ENCODE results near the gene SLFN12L.

DNA sequence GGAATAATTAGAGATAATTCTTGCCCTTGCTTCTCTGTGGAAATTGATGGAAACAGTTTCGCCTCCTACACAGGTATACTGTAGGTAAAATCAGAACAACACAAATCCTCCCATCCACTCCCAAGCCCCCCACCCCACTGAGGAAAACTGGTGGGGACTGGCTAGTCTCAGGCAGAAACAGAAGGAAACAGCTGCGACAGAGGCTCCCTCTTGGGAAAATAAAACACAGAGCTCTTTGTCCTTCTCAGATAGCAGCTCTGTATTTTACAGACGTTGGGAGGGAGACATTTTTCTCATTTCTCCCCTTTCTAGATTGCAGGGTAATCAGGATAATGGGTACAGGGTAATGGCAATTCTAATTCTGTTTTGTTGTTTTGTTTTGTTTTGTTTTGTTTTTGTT is 90.0 kb downstream of the SLFN12L start:
- TF ChIP-seq POLR2AphosphoS5 (IDR thresholded peaks at IDR 0.05) (no peak), POLR2A (IDR thresholded peaks at IDR 0.05; ENCODE audit: low read depth) (no peak)
